Parathyroid adenoma (tissue), 2 donors: ENCODE data around the gene OR2L3.

ENCODE experiments used
- H2AFZ ChIP-seq: fragments of 300-600 bp; sonication (generic); one replicate; pipeline ENCODE4 v1.7.0; 2017; ENCODE audit warnings: antibody characterized with exemption, mild to moderate bottlenecking
- H3K27ac ChIP-seq: fragments of 300-600 bp; sonication (generic); one replicate; pipeline ENCODE4 v1.7.0; 2017
- H3K27me3 ChIP-seq: fragments of 300-600 bp; sonication (generic); one replicate; pipeline ENCODE4 v1.7.0; 2017; ENCODE audit warnings: low read length; ENCODE audit not compliant: control insufficient read depth, insufficient read depth
- H3K36me3 ChIP-seq: fragments of 300-600 bp; sonication (generic); one replicate; pipeline ENCODE4 v1.7.0; 2017; ENCODE audit warnings: low read length; ENCODE audit not compliant: control insufficient read depth, insufficient read depth
- H3K4me1 ChIP-seq: fragments of 300-600 bp; sonication (generic); one replicate; pipeline ENCODE4 v1.7.0; 2017; ENCODE audit warnings: control low read depth
- H3K4me2 ChIP-seq: fragments of 300-600 bp; sonication (generic); one replicate; pipeline ENCODE4 v1.7.0; 2017; ENCODE audit warnings: low read length
- H3K4me3 ChIP-seq: fragments of 300-600 bp; sonication (generic); one replicate; pipeline ENCODE4 v1.7.0; 2017; ENCODE audit warnings: low read depth, low read length
- H3K79me2 ChIP-seq: fragments of 300-600 bp; sonication (generic); one replicate; pipeline ENCODE4 v1.7.0; 2017; ENCODE audit warnings: control low read depth
- H3K9ac ChIP-seq: fragments of 300-600 bp; sonication (generic); one replicate; pipeline ENCODE4 v1.7.0; 2017; ENCODE audit warnings: mild to moderate bottlenecking
- H3K9me3 ChIP-seq: fragments of 300-600 bp; sonication (generic); one replicate; pipeline ENCODE4 v1.7.0; 2017; ENCODE audit warnings: low read length; ENCODE audit not compliant: control insufficient read depth
- TF ChIP-seq, protein P1 (sequence below): fragments of 300-600 bp; sonication (generic); IDR thresholded peaks from one replicate; pipeline ENCODE4 v1.7.0; 2017; ENCODE audit warnings: antibody characterized with exemption, mild to moderate bottlenecking
- donor health status: primary hyperparathyroidism.

The OR2L3 gene

DNA sequence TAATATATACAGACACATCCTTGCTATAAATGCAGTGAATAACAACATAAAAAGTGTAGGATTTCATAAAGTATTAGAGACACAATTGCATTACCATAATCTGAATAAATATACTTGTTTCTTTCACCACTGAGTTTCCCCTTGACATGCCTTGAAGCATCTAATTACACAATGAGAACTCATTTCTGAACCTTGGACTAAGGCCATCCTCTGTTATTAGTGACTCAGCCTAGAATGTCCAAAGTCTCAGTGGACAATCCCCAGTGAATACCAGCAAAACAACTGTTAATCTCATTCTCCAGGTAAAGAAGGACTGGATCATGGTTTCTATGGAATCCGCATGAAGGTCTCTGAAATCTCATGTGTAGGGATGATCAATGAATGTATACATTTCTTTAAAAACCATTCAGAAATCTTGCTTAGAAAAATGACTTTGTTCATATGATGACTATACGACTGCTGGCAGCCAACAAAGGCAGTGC lies 33.4 kb upstream of the OR2L3 start, which contains the start of gene OR2L5:
TSS of gene OR2L5 (plus strand) at position 432 of the 482 bp plus-strand sequence. CDS start 8,288 bp downstream, outside the sequence.
- Histone ChIP-seq H3K36me3 (no peaks in the 10 kb centered on the region), H3K27me3 (no peaks in the 10 kb centered on the region), H3K4me3 (no peak within 1 kb of the TSS), H3K79me2 (no peaks in the 10 kb centered on the region), H3K27ac (no peak within 1 kb of the TSS), H3K9ac (no peak within 1 kb of the TSS), H3K4me1 (no peaks in the 10 kb centered on the region), H3K4me2 (no peak within 1 kb of the TSS), H3K9me3 (no peaks in the 10 kb centered on the region), H2AFZ (no peak within 1 kb of the TSS)
- TF ChIP-seq, protein P1, sequence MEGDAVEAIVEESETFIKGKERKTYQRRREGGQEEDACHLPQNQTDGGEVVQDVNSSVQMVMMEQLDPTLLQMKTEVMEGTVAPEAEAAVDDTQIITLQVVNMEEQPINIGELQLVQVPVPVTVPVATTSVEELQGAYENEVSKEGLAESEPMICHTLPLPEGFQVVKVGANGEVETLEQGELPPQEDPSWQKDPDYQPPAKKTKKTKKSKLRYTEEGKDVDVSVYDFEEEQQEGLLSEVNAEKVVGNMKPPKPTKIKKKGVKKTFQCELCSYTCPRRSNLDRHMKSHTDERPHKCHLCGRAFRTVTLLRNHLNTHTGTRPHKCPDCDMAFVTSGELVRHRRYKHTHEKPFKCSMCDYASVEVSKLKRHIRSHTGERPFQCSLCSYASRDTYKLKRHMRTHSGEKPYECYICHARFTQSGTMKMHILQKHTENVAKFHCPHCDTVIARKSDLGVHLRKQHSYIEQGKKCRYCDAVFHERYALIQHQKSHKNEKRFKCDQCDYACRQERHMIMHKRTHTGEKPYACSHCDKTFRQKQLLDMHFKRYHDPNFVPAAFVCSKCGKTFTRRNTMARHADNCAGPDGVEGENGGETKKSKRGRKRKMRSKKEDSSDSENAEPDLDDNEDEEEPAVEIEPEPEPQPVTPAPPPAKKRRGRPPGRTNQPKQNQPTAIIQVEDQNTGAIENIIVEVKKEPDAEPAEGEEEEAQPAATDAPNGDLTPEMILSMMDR = no peak

DNA sequence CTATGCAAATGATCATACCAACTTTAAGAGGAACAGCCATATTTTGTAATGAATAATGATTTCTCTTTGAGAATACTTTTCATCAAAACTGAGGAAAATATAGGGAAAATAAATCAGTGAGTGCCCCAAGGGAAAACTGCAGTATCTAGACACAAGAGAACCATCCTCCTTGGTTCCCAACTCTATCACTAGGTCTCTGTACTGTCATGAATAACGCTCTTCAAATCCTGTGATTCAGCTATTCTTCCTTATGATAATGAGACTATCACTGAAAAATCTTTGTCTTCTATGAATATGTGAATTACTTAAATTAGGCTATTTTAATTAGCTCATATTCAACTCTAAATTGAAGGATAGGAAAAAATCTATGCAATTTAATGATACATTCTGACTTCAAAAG lies 30.8 kb upstream of the OR2L3 start:
- no peaks in the 10 kb centered on the region for H3K79me2 ChIP-seq
- no peaks in the 10 kb centered on the region for H3K9me3 ChIP-seq
- no peak overlapping the region for H3K4me3 ChIP-seq
- H3K4me2 ChIP-seq = no peak overlapping the region
- H3K36me3 ChIP-seq = no peaks in the 10 kb centered on the region
- no peak overlapping the region for H2AFZ ChIP-seq
- no peak overlapping the region for H3K27ac ChIP-seq
- H3K27me3 ChIP-seq = no peaks in the 10 kb centered on the region
- no peak overlapping the region for H3K9ac ChIP-seq
- no peaks in the 10 kb centered on the region for H3K4me1 ChIP-seq
- TF ChIP-seq, protein P1 = no peak

DNA sequence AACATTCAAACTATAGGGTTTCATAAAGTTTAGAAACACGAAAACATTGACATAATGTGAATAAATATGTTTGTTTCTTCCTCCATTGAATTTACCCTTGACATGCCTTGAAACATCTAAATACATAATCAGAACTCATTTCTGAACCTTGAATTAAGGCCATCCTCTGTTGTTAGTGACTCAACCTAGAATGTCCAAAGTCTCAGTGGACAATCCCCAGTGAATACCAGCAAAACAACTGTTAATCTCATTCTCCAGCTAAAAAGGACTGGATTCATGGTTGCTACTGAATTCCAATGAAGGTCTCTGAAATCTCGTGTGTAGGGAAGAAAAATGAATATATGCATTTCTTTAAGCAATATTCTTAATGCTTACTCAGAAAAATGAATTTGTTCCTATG lies 16.9 kb upstream of the OR2L3 start, which contains the start of gene OR2L2:
TSS of gene OR2L2 (plus strand) at position 301 of the 400 bp plus-strand sequence. CDS start 8,198 bp downstream, outside the sequence.
- Histone ChIP-seq H3K27ac (no peak within 1 kb of the TSS), H3K36me3 (no peaks in the 10 kb centered on the region), H3K4me1 (no peaks in the 10 kb centered on the region), H2AFZ (no peak within 1 kb of the TSS), H3K4me3 (no peak within 1 kb of the TSS), H3K79me2 (no peaks in the 10 kb centered on the region), H3K9me3 (no peaks in the 10 kb centered on the region), H3K4me2 (no peak within 1 kb of the TSS), H3K9ac (no peak within 1 kb of the TSS), H3K27me3 (no peaks in the 10 kb centered on the region)
- TF ChIP-seq, protein P1 = no peak

DNA sequence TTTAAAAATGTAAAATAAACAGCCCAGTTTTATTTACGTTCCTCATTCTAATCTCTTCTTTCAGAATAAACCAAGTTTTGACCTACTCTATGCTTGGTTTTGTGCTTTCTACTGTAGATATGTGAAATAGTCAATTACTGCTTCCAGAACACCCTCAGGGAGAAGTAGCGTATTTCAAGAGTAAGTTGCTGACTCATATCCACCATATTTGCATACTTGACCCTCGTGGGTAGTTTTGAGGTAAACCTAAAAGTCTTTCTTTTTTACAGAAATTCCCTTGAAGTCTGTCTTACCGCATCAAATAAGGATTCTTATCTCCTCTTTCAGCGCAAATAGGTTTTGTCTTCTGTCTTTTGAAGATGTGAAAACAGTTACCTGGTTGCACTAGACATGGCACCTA lies 1.4 kb upstream of the OR2L3 start:
- TF ChIP-seq, protein P1 = no peak
- Histone ChIP-seq H2AFZ (no peak overlapping the region), H3K4me1 (no peaks in the 10 kb centered on the region), H3K36me3 (no peaks in the 10 kb centered on the region), H3K4me3 (no peak overlapping the region), H3K9me3 (no peaks in the 10 kb centered on the region), H3K27me3 (no peaks in the 10 kb centered on the region), H3K27ac (no peak overlapping the region), H3K4me2 (no peak overlapping the region), H3K9ac (no peak overlapping the region), H3K79me2 (no peaks in the 10 kb centered on the region)

DNA sequence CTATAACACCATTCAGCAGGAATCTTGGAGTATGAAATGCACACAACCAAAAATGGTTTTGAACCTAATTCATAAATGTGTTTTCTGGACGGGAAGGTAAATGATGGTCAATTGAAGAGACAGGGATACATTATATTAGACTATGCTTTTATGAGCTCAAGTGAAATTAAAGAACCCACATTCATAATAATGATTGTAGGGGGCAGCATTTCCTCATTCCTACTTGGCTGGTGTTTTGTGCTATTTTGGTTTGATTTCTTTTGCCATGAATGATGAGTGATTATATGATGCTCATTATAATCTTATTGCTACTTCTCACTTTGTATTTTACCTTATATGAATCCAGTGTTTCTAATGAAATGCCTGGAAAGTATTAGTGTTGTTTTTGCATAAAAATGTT lies 372 bp downstream of the OR2L3 start:
- no peaks in the 10 kb centered on the region for H3K4me1 ChIP-seq
- no peaks in the 10 kb centered on the region for H3K36me3 ChIP-seq
- H3K4me3 ChIP-seq = no peak overlapping the region

More for the DNA sequence above, 372 bp downstream of the OR2L3 start:
- Histone ChIP-seq H3K27me3 (no peaks in the 10 kb centered on the region), H2AFZ (no peak overlapping the region), H3K4me2 (no peak overlapping the region), H3K9ac (no peak overlapping the region), H3K9me3 (no peaks in the 10 kb centered on the region), H3K79me2 (no peaks in the 10 kb centered on the region), H3K27ac (no peak overlapping the region)
- TF ChIP-seq, protein P1 = no peak
